Gastroesophageal sphincter (tissue), 2 donors: ENCODE results near the gene DPP6.

Source experiments
- POLR2A ChIP-seq, 2 donors: fragments of 450-650 bp; IDR thresholded peaks; one replicate each; pipeline ENCODE4 v1.6.1; 2017; ENCODE audit warnings: antibody characterized with exemption in 2 of 2, mild to moderate bottlenecking in 2 of 2, moderate library complexity in 1 of 2
- POLR2AphosphoS5 ChIP-seq: sonication (generic); formaldehyde crosslinking; IDR thresholded peaks from one replicate; pipeline ENCODE4 v1.6.1; 2017; ENCODE audit warnings: antibody characterized with exemption

GRCh38 chr7:154735766-154736165 lies 683.6 kb downstream of the DPP6 start:
- TF ChIP-seq POLR2AphosphoS5 (no peak), POLR2A (IDR thresholded peaks at IDR 0.05) (no peak)
